Body of pancreas (tissue), 4 donors: ENCODE measurements around the gene IL3RA.

Experiments
- POLR2A ChIP-seq, 3 donors: fragments of 450-650 bp; IDR thresholded peaks; one replicate each; pipeline ENCODE4 v1.6.1; 2016; ENCODE audit warnings: antibody characterized with exemption in 3 of 3, mild to moderate bottlenecking in 2 of 3
- TF ChIP-seq, protein P1 (sequence below), 7 experiments: fragments of 450-650 bp in 4 of 7; fragments of 200-600 bp in 3 of 7; sonication (generic) in 3 of 7; IDR thresholded peaks; one replicate each; pipeline ENCODE4 v1.5.1; 2016 to 2019; ENCODE audit warnings: antibody characterized with exemption in 7 of 7

DNA sequence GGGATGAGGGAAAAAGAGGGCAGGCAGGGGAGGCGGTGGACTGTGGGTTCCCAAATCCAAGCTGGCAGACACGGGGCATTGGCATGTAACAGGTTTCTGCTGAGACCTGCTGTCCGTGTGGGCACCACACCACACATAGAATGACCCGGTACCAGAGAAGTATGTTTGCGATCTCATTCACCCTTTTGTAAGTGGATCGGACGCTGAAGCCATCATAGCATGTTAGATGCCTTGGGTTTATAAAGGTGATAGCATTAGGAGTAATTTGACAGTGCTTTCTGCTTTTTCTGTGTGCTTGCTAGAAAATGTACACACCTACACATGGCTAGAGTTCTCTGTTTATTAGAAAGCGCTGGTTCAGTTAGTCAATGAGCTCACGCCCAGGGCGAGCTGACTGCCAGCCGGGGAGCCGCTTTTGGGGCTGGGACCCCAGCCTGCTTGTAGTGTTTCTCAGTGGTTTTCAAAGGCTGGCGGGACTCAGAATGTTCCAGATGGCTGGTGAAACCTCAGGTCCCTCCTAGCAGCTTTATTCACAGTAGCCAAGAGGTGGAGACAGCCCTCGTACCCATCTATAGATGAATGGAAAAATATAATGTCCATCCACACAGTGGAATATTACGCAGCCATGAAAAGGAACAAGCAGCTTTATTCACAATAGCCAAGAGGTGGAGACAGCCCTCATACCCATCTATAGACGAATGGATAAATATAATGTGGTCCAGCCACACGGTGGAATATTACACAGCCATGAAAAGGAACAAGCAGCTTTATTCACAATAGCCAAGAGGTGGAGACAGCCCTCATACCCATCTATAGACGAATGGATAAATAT lies 579 bp downstream of the IL3RA start:
- TF ChIP-seq, protein P1, sequence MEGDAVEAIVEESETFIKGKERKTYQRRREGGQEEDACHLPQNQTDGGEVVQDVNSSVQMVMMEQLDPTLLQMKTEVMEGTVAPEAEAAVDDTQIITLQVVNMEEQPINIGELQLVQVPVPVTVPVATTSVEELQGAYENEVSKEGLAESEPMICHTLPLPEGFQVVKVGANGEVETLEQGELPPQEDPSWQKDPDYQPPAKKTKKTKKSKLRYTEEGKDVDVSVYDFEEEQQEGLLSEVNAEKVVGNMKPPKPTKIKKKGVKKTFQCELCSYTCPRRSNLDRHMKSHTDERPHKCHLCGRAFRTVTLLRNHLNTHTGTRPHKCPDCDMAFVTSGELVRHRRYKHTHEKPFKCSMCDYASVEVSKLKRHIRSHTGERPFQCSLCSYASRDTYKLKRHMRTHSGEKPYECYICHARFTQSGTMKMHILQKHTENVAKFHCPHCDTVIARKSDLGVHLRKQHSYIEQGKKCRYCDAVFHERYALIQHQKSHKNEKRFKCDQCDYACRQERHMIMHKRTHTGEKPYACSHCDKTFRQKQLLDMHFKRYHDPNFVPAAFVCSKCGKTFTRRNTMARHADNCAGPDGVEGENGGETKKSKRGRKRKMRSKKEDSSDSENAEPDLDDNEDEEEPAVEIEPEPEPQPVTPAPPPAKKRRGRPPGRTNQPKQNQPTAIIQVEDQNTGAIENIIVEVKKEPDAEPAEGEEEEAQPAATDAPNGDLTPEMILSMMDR (IDR thresholded peaks at IDR 0.05), result no peak
- no peak for TF ChIP-seq POLR2A (IDR thresholded peaks at IDR 0.05)
